PC-9 (cell line): Measurements from ENCODE around the gene PHF10.

Experiments used
- EZH2 ChIP-seq: fragments of 200-600 bp; sonication (generic); IDR thresholded peaks from 2 replicates; pipeline ENCODE4 v1.8.0; 2017; ENCODE audit warnings: antibody characterized with exemption, low read depth
- TF ChIP-seq, protein P1 (sequence below): fragments of 200-600 bp; sonication (generic); conservative IDR thresholded peaks from 2 replicates; pipeline ENCODE4 v1.6.1; 2017; ENCODE audit warnings: mixed run types, antibody characterized with exemption, mild to moderate bottlenecking, moderate library complexity

- TF ChIP-seq, protein P1, sequence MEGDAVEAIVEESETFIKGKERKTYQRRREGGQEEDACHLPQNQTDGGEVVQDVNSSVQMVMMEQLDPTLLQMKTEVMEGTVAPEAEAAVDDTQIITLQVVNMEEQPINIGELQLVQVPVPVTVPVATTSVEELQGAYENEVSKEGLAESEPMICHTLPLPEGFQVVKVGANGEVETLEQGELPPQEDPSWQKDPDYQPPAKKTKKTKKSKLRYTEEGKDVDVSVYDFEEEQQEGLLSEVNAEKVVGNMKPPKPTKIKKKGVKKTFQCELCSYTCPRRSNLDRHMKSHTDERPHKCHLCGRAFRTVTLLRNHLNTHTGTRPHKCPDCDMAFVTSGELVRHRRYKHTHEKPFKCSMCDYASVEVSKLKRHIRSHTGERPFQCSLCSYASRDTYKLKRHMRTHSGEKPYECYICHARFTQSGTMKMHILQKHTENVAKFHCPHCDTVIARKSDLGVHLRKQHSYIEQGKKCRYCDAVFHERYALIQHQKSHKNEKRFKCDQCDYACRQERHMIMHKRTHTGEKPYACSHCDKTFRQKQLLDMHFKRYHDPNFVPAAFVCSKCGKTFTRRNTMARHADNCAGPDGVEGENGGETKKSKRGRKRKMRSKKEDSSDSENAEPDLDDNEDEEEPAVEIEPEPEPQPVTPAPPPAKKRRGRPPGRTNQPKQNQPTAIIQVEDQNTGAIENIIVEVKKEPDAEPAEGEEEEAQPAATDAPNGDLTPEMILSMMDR, result no peak
- no peak for TF ChIP-seq EZH2
Observed at GRCh38 chr6:169741344-169741743, 17.0 kb upstream of the PHF10 start.
